ENCODE results near the gene SCGN.

DNA sequence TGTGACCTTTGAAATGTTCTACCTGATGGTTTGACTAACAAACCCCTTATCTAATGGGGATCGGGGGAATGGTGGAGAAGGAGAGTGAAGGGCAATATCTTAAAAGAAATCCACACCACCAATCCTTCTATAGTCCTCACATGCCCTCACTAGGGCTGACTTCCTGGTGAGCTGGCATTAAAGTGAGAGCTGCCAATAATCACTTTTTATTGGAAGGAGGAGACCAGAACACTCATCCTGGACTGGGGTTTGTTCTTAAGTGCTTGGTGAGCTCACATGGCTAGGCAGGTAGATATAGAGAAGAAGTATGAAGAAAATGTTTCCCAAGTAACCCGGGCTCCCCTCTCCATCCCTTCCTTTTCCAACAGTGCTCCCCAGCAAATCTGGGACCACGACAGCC is 49.8 kb downstream of the SCGN start:
- TF ChIP-seq POLR2AphosphoS5 (IDR thresholded peaks at IDR 0.05; ENCODE audit: low read depth, low read length) (no peak), TAF1 (IDR thresholded peaks at IDR 0.05; ENCODE audit: low read depth, low read length) (no peak), POU2F2 (IDR thresholded peaks at IDR 0.05; ENCODE audit: low read depth, low read length) (no peak), SPI1 (IDR thresholded peaks at IDR 0.05; ENCODE audit: low read depth, low read length) (no peak)

Measured in GM12891 (cell line).